ENCODE data around the gene GSK3A.
A peak's percentile ranks its signal among the peaks of the same experiment; 100 is the strongest.

The GSK3A gene

DNA sequence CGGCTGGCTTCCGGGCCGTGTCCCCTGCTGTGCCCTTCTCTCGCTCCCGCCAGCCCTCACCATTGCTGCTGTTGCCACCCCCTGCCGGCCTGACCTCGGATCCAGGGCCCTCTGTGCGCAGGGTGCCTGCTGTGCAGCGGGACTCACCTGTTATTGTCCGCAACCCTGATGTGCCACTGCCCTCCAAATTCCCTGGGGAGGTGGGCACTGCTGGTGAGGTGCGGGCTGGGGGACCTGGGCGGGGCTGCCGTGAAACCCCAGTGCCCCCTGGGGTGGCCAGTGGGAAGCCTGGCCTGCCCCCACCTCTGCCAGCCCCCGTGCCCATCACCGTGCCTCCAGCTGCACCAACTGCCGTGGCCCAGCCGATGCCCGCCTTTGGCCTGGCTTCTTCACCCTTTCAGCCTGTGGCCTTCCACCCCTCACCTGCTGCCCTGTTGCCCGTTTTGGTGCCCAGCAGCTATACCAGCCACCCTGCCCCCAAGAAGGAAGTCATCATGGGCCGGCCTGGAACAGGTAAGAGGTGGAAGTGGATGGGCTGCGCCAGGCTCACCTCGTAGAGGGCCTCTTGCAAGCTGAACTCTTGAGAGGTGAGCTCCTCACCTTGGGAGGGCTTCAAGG is 31.8 kb upstream of the GSK3A start:
- Histone ChIP-seq H3K27me3 (ENCODE audit: control insufficient read depth in 1 of 2, insufficient read depth in 2 of 2, low read length in 2 of 2) (no peaks in the 10 kb centered on the region), H3K27ac (ENCODE audit: low read depth, low read length) (no peak overlapping the region)

DNA sequence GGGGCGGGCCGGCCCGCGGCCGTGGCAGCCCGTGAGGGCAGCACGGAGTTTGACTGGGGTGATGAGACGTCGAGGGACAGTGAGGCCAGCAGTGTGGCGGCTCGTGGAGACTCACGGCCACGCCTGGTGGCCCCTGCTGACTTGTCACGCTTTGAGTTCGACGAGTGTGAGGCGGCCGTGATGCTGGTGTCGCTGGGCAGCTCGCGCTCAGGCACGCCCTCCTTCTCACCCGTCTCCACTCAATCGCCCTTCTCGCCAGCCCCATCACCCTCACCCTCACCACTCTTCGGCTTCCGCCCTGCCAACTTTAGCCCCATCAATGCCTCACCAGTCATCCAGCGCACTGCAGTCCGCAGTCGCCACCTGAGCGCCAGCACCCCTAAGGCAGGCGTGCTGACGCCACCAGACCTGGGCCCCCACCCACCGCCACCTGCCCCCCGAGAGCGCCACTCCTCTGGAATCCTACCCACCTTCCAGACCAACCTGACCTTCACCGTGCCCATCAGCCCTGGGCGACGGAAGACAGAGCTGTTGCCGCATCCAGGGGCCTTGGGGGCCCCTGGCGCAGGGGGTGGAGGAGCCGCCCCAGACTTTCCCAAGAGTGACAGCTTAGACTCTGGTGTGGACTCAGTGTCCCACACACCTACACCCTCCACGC is 31.1 kb upstream of the GSK3A start:
- Histone ChIP-seq H3K27ac (ENCODE audit: low read depth, low read length) (no peak overlapping the region), H3K9me3 (ENCODE audit: control insufficient read depth in 1 of 2, low read length in 2 of 2) (no peaks in the 10 kb centered on the region), H3K36me3 (ENCODE audit: control insufficient read depth in 1 of 2, insufficient read depth in 2 of 2, low read length in 2 of 2) (peaks cover 7 to 42% of the 10 kb centered on the region in 2 donors), H3K9ac (ENCODE audit: low read depth in 1 of 2, low read length in 2 of 2) (no peak overlapping the region), H3K27me3 (ENCODE audit: control insufficient read depth in 1 of 2, insufficient read depth in 2 of 2, low read length in 2 of 2) (no peaks in the 10 kb centered on the region), H3K4me3 (ENCODE audit: low read depth in 1 of 2, low read length in 2 of 2) (no peak overlapping the region), H3K4me1 (ENCODE audit: control insufficient read depth in 1 of 2, insufficient read depth in 2 of 2, low read length in 2 of 2) (peaks cover 42 to 48% of the 10 kb centered on the region in 2 donors)

More for the DNA sequence above, 31.8 kb upstream of the GSK3A start:
- Histone ChIP-seq H3K4me1 (ENCODE audit: control insufficient read depth in 1 of 2, insufficient read depth in 2 of 2, low read length in 2 of 2) (peaks cover 48 to 54% of the 10 kb centered on the region in 2 donors), H3K4me3 (ENCODE audit: low read depth in 1 of 2, low read length in 2 of 2) (no peak overlapping the region), H3K36me3 (ENCODE audit: control insufficient read depth in 1 of 2, insufficient read depth in 2 of 2, low read length in 2 of 2) (peaks cover 7 to 42% of the 10 kb centered on the region in 2 donors), H3K9me3 (ENCODE audit: control insufficient read depth in 1 of 2, low read length in 2 of 2) (no peaks in the 10 kb centered on the region), H3K9ac (ENCODE audit: low read depth in 1 of 2, low read length in 2 of 2) (no peak overlapping the region)

DNA sequence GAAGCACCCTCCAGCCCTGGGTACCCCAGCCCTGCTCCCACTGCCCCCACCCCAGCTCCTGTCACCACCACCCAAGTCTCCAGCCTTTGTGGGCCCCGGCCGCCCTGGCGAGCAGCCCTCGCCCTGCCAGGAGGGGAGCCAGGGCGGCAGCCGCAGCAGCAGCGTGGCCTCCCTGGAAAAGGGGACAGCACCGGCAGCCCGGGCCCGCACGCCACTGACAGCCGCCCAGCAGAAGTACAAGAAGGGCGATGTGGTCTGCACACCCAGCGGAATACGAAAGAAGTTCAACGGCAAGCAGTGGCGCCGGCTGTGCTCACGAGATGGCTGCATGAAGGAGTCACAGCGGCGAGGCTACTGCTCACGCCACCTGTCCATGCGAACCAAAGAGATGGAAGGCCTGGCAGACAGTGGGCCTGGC is 30.6 kb upstream of the GSK3A start:
- Histone ChIP-seq H3K36me3 (ENCODE audit: control insufficient read depth in 1 of 2, insufficient read depth in 2 of 2, low read length in 2 of 2) (peaks cover 7 to 42% of the 10 kb centered on the region in 2 donors), H3K4me1 (ENCODE audit: control insufficient read depth in 1 of 2, insufficient read depth in 2 of 2, low read length in 2 of 2) (peaks cover 36 to 42% of the 10 kb centered on the region in 2 donors), H3K27ac (ENCODE audit: low read depth, low read length) (no peak overlapping the region), H3K9me3 (ENCODE audit: control insufficient read depth in 1 of 2, low read length in 2 of 2) (no peaks in the 10 kb centered on the region), H3K9ac (ENCODE audit: low read depth in 1 of 2, low read length in 2 of 2) (no peak overlapping the region), H3K27me3 (ENCODE audit: control insufficient read depth in 1 of 2, insufficient read depth in 2 of 2, low read length in 2 of 2) (no peaks in the 10 kb centered on the region), H3K4me3 (ENCODE audit: low read depth in 1 of 2, low read length in 2 of 2) (no peak overlapping the region)

DNA sequence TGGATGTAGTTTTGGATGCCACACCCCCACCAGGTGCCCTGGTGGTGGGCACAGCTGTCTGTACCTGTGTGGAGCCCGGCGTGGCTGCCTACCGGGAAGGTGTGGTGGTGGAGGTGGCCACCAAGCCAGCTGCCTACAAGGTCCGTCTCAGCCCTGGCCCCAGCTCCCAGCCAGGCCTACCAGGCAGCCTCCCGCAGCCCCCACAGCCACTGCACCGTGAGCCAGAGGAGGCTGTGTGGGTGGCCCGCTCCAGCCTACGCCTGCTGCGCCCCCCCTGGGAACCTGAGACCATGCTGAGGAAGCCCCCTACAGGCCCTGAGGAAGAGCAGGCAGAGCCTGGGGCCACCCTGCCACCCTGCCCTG is 30.1 kb upstream of the GSK3A start:
- Histone ChIP-seq H3K36me3 (ENCODE audit: control insufficient read depth in 1 of 2, insufficient read depth in 2 of 2, low read length in 2 of 2) (peaks cover 7 to 42% of the 10 kb centered on the region in 2 donors), H3K9ac (ENCODE audit: low read depth in 1 of 2, low read length in 2 of 2) (no peak overlapping the region), H3K9me3 (ENCODE audit: control insufficient read depth in 1 of 2, low read length in 2 of 2) (no peaks in the 10 kb centered on the region), H3K4me1 (ENCODE audit: control insufficient read depth in 1 of 2, insufficient read depth in 2 of 2, low read length in 2 of 2) (peaks cover 36 to 41% of the 10 kb centered on the region in 2 donors), H3K27ac (ENCODE audit: low read depth, low read length) (no peak overlapping the region), H3K4me3 (ENCODE audit: low read depth in 1 of 2, low read length in 2 of 2) (no peak overlapping the region), H3K27me3 (ENCODE audit: control insufficient read depth in 1 of 2, insufficient read depth in 2 of 2, low read length in 2 of 2) (no peaks in the 10 kb centered on the region)

DNA sequence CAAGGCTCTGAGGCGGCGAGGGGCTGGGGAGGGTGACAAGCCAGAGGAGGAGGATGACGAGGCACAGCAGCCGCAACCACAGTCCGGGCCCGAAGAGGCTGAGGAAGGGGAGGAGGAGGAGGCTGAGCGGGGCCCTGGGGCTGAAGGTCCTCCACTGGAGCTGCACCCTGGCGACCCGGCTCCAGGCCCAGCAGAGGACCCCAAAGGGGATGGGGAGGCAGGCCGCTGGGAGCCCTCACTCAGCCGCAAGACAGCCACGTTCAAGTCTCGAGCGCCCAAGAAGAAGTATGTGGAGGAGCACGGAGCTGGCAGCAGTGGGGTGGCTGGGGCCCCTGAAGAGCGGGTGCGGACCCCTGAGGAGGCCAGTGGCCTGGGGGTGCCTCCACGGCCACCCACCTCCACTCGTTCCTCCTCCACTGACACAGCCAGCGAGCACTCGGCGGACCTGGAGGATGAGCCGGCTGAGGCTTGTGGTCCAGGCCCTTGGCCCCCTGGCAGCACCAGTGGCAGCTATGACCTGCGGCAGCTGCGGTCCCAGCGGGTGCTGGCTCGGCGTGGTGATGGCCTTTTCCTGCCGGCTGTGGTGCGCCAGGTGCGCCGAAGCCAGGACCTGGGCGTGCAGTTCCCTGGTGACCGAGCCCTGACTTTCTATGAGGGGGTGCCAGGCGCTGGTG is 29.6 kb upstream of the GSK3A start:
- H3K27me3 ChIP-seq (ENCODE audit: control insufficient read depth in 1 of 2, insufficient read depth in 2 of 2, low read length in 2 of 2) = no peaks in the 10 kb centered on the region
- no peak overlapping the region for H3K27ac ChIP-seq (ENCODE audit: low read depth, low read length)
- H3K9ac ChIP-seq (ENCODE audit: low read depth in 1 of 2, low read length in 2 of 2) = no peak overlapping the region
- no peak overlapping the region for H3K4me3 ChIP-seq (ENCODE audit: low read depth in 1 of 2, low read length in 2 of 2)
- peaks cover 33 to 40% of the 10 kb centered on the region in 2 donors for H3K4me1 ChIP-seq (ENCODE audit: control insufficient read depth in 1 of 2, insufficient read depth in 2 of 2, low read length in 2 of 2)
- no peaks in the 10 kb centered on the region for H3K9me3 ChIP-seq (ENCODE audit: control insufficient read depth in 1 of 2, low read length in 2 of 2)
- peaks cover 7 to 42% of the 10 kb centered on the region in 2 donors for H3K36me3 ChIP-seq (ENCODE audit: control insufficient read depth in 1 of 2, insufficient read depth in 2 of 2, low read length in 2 of 2)

DNA sequence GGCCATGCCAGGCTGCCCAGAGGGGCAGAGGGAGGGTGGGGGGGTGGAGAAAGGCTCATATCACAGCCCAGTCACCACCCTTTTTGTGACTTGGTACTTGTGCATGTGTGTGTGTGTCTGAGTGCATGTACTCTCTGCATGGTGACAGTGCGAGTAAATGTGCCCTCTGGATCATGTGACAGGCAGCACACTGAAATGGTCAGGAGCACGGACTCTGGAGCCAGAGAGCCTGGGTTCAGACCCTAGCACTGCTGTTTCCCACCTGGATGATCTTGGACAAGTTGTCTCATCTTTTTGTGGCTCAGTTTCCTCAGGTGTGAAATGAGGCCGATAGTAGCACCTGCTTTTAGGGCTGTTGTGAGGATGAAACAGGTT is 28.6 kb upstream of the GSK3A start:
- Histone ChIP-seq H3K4me3 (ENCODE audit: low read depth in 1 of 2, low read length in 2 of 2) (peak overlapping the region; percentile 84 to 87), H3K36me3 (ENCODE audit: control insufficient read depth in 1 of 2, insufficient read depth in 2 of 2, low read length in 2 of 2) (peaks cover 7 to 33% of the 10 kb centered on the region in 2 donors), H3K27ac (ENCODE audit: low read depth, low read length) (no peak overlapping the region), H3K9ac (ENCODE audit: low read depth in 1 of 2, low read length in 2 of 2) (peak overlapping the region; percentile 91 to 94), H3K27me3 (ENCODE audit: control insufficient read depth in 1 of 2, insufficient read depth in 2 of 2, low read length in 2 of 2) (no peaks in the 10 kb centered on the region), H3K4me1 (ENCODE audit: control insufficient read depth in 1 of 2, insufficient read depth in 2 of 2, low read length in 2 of 2) (peaks cover 27 to 34% of the 10 kb centered on the region in 2 donors), H3K9me3 (ENCODE audit: control insufficient read depth in 1 of 2, low read length in 2 of 2) (no peaks in the 10 kb centered on the region)

DNA sequence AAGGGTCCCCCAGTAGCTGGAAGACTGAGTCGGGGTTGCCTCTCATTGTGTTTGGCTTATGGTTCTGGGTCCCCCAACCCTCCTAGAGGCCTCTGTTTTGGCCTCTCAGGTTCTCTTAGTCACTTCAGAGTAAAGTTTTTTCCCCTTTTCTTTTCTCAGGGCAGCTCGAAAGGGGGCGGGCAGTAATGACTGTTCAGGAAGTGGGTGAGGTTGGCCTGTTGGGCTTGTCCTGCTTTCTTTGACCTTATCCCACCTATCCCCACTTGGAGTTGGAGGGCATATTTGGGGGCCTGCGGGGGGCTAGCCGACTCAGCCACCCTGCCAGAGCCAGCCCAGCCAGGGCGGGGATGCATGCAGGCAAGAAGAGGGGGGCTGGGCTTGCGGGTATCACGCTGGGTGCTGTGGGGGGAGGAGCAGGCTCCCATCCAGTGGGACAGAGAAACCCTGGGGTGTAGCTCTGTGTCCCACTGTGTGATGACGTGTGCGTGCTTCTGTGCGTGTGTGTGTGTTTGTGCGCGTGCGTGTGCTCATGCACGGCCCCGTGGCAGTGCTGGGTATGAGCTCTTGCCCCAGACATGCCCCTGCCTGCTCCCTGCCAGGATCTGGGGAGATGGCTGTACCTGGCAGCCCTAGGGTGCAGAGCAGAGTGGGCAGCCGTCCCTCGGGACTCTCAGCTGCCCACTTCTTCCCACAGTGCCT is 28.1 kb upstream of the GSK3A start:
- peak overlapping the region; percentile 91 to 94 for H3K9ac ChIP-seq (ENCODE audit: low read depth in 1 of 2, low read length in 2 of 2)
- H3K4me3 ChIP-seq (ENCODE audit: low read depth in 1 of 2, low read length in 2 of 2) = peak overlapping the region; percentile 84 to 87
- H3K27ac ChIP-seq (ENCODE audit: low read depth, low read length) = peak overlapping the region; percentile 91
- H3K9me3 ChIP-seq (ENCODE audit: control insufficient read depth in 1 of 2, low read length in 2 of 2) = no peaks in the 10 kb centered on the region
- H3K4me1 ChIP-seq (ENCODE audit: control insufficient read depth in 1 of 2, insufficient read depth in 2 of 2, low read length in 2 of 2) = peaks cover 24 to 31% of the 10 kb centered on the region in 2 donors
- peaks cover 7 to 30% of the 10 kb centered on the region in 2 donors for H3K36me3 ChIP-seq (ENCODE audit: control insufficient read depth in 1 of 2, insufficient read depth in 2 of 2, low read length in 2 of 2)
- H3K27me3 ChIP-seq (ENCODE audit: control insufficient read depth in 1 of 2, insufficient read depth in 2 of 2, low read length in 2 of 2) = no peaks in the 10 kb centered on the region

DNA sequence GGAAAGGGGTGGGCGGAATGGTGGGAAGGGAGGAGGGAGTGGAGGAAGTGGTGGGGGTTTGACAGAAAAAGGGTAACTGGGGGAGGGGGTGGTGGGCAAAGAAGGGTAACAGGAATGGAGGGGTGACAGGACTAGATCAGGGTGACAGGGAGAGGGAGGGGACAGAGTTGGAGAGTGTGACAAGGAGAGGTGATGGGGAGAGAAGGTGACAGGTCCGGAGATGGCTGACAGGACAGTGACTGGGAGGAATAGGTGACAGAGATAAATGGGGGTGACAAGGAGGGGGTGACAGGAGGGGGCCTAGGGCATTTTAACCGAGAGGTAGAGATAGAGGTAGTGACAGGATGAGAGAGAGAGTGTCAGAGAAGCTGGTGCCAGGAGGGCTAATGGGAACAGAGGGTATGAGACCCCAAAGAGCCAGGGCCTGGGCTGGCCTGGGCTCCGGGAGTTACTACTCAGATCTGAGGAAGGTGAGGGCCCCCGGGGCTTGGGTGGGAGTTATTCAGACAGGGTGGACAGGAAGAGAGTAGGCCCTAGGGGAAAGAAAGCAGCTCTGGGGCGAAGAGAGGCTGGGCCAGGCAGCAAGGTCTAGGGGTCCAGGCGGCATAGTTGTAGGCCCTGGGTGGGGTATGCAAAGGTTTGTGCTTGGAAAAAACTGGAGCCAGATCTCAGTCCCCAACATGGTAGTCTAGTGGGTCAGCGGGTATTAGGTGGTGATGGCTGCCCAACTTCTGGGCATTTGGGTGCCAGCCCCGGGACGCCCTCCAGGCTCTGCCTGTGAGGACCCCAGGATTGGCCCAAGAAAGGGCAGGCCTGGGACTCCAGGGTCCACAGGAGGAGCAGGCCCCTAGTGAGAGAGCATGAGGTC is 27.3 kb upstream of the GSK3A start:
- H3K27ac ChIP-seq (ENCODE audit: low read depth, low read length) = peak overlapping the region; percentile 91
- peaks cover 24 to 26% of the 10 kb centered on the region in 2 donors for H3K4me1 ChIP-seq (ENCODE audit: control insufficient read depth in 1 of 2, insufficient read depth in 2 of 2, low read length in 2 of 2)
- peaks cover 7 to 28% of the 10 kb centered on the region in 2 donors for H3K36me3 ChIP-seq (ENCODE audit: control insufficient read depth in 1 of 2, insufficient read depth in 2 of 2, low read length in 2 of 2)
- no peaks in the 10 kb centered on the region for H3K9me3 ChIP-seq (ENCODE audit: control insufficient read depth in 1 of 2, low read length in 2 of 2)
- H3K27me3 ChIP-seq (ENCODE audit: control insufficient read depth in 1 of 2, insufficient read depth in 2 of 2, low read length in 2 of 2) = no peaks in the 10 kb centered on the region
- H3K4me3 ChIP-seq (ENCODE audit: low read depth in 1 of 2, low read length in 2 of 2) = peak overlapping the region; percentile 84 to 87
- peak overlapping the region; percentile 91 to 94 for H3K9ac ChIP-seq (ENCODE audit: low read depth in 1 of 2, low read length in 2 of 2)

DNA sequence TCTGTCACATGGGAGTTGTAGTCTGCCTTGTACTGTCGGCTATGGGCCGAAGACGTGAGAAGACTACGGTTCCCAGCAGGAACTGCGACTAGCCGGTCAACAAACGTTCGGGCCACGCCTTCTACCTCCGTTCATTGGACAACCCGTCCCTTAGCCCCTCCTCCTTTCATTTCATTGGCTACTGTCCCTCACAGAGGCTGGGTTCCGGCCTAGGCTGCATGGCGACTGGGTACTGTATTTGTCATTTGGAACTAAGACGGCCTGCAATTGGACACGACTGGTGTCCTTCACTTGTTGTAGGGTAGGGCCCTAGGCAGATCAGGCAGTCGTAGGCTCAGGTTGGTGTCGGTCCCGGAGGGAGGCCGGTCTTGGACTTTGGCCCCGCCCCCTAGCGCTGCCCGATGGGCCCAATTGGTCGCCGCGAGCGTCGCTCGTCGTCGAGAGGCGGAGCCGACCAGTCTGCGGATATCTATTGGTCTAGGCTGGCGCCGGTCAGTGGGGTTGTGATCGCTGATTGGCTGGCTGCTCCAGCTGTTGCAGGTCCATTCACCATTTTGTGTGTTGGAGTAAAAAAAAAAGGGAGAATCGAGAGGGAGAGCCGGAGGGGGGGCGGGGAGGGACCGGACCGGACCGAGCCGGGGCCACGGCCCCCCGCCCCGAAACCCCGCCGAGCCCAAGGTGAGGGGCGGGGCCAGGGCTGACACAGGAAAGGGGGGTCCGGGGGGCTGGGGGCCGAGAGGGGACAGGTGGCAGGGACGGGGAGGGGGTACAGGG is 26.5 kb upstream of the GSK3A start, which contains the start of gene CIC:
TSS of gene CIC (plus strand) at position 549 of the 774 bp plus-strand sequence. CDS start 2,532 bp downstream, outside the sequence.
- peak within 1 kb of the TSS; percentile 84 to 87 for H3K4me3 ChIP-seq (ENCODE audit: low read depth in 1 of 2, low read length in 2 of 2)
- H3K4me1 ChIP-seq (ENCODE audit: control insufficient read depth in 1 of 2, insufficient read depth in 2 of 2, low read length in 2 of 2) = peaks cover 22 to 24% of the 10 kb centered on the region in 2 donors
- H3K27ac ChIP-seq (ENCODE audit: low read depth, low read length) = peak within 1 kb of the TSS; percentile 99
- H3K36me3 ChIP-seq (ENCODE audit: control insufficient read depth in 1 of 2, insufficient read depth in 2 of 2, low read length in 2 of 2) = peaks cover 3 to 20% of the 10 kb centered on the region in 2 donors
- H3K9ac ChIP-seq (ENCODE audit: low read depth in 1 of 2, low read length in 2 of 2) = peak within 1 kb of the TSS; percentile 91 to 96
- no peaks in the 10 kb centered on the region for H3K9me3 ChIP-seq (ENCODE audit: control insufficient read depth in 1 of 2, low read length in 2 of 2)
- H3K27me3 ChIP-seq (ENCODE audit: control insufficient read depth in 1 of 2, insufficient read depth in 2 of 2, low read length in 2 of 2) = no peaks in the 10 kb centered on the region
